ENCODE measurements around the gene NMBR. TPM values are rescaled to one million over a fixed set of nuclear protein-coding genes. Genes with fewer than 3 reads are reported as not detected.
"Not testable (repeated sequence)": the region's sequence is repeated elsewhere in the genome, so short reads cannot be mapped to it uniquely, and the experiment has no call there.

The NMBR gene
- total and polyA plus RNA-seq, 2 donors from 2014 or later = not detected

- no peaks in the 10 kb centered on the region for H3K4me1 ChIP-seq (ENCODE audit: control insufficient read depth in 2 of 3, insufficient read depth in 2 of 3, low read depth in 1 of 3, low read length in 3 of 3)
These were observed 45.4 kb upstream of the NMBR start for GRCh38 chr6:142192343-142192742.

DNA sequence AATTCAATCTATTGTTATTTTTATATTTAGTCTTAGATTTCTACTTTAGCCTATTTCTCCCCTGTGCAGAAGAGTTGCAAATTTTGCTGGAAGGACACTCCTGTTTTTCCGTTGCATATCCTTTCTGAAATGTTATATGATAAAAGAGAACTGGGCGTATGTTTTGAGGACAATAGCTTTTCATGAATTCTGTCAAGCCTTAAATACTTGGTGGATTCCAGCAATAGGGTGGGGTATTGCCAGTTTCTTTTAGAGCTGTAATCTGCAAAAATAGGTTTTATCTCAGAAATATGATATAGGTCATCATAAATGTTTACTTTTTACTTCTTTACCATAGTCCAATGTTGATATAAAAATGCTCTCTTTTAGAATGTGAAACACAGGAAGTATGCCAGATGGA lies 42.1 kb upstream of the NMBR start:
- no peaks in the 10 kb centered on the region for H3K4me1 ChIP-seq (ENCODE audit: control insufficient read depth in 2 of 3, insufficient read depth in 2 of 3, low read depth in 1 of 3, low read length in 3 of 3)
- FAIRE-seq = no peak

More at GRCh38 chr6:142192343-142192742, 45.4 kb upstream of the NMBR start:
- TF ChIP-seq, protein P1, sequence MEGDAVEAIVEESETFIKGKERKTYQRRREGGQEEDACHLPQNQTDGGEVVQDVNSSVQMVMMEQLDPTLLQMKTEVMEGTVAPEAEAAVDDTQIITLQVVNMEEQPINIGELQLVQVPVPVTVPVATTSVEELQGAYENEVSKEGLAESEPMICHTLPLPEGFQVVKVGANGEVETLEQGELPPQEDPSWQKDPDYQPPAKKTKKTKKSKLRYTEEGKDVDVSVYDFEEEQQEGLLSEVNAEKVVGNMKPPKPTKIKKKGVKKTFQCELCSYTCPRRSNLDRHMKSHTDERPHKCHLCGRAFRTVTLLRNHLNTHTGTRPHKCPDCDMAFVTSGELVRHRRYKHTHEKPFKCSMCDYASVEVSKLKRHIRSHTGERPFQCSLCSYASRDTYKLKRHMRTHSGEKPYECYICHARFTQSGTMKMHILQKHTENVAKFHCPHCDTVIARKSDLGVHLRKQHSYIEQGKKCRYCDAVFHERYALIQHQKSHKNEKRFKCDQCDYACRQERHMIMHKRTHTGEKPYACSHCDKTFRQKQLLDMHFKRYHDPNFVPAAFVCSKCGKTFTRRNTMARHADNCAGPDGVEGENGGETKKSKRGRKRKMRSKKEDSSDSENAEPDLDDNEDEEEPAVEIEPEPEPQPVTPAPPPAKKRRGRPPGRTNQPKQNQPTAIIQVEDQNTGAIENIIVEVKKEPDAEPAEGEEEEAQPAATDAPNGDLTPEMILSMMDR (IDR thresholded peaks at IDR 0.05; ENCODE audit: borderline replicate concordance, extremely low read depth, insufficient read depth) = no peak
- DNase-seq (no peak), FAIRE-seq (no peak)
- intact Hi-C loops (cut with DNase I) = no loop called here
- H3K27ac ChIP-seq (ENCODE audit: low read depth in 2 of 2, low read length in 2 of 2) = no peak overlapping the region
- H3K36me3 ChIP-seq (ENCODE audit: control insufficient read depth in 2 of 3, insufficient read depth in 3 of 3, low read length in 3 of 3) = no peaks in the 10 kb centered on the region
- H3K9me3 ChIP-seq (ENCODE audit: control insufficient read depth in 2 of 3, insufficient read depth in 1 of 3, low read length in 3 of 3) = no peaks in the 10 kb centered on the region
- H3K27me3 ChIP-seq (ENCODE audit: control insufficient read depth, insufficient read depth, low read length) = no peaks in the 10 kb centered on the region
- no peak overlapping the region for H3K9ac ChIP-seq (ENCODE audit: low read length in 3 of 3)
- no peak overlapping the region for H3K4me3 ChIP-seq (ENCODE audit: low read length in 3 of 3)

GRCh38 chr6:142188341-142188740 lies 41.4 kb upstream of the NMBR start:
- FAIRE-seq; H3K27ac ChIP-seq (ENCODE audit: low read depth in 2 of 2, low read length in 2 of 2); H3K9me3 ChIP-seq (ENCODE audit: control insufficient read depth in 2 of 3, insufficient read depth in 1 of 3, low read length in 3 of 3); H3K27me3 ChIP-seq (ENCODE audit: control insufficient read depth, insufficient read depth, low read length); intact Hi-C loops (cut with DNase I); H3K36me3 ChIP-seq (ENCODE audit: control insufficient read depth in 2 of 3, insufficient read depth in 3 of 3, low read length in 3 of 3); H3K4me3 ChIP-seq (ENCODE audit: low read length in 3 of 3); DNase-seq; H3K4me1 ChIP-seq (ENCODE audit: control insufficient read depth in 2 of 3, insufficient read depth in 2 of 3, low read depth in 1 of 3, low read length in 3 of 3); H3K9ac ChIP-seq (ENCODE audit: low read length in 3 of 3): not testable (repeated sequence)

More for the DNA sequence above, 42.1 kb upstream of the NMBR start:
- no peak overlapping the region for H3K27ac ChIP-seq (ENCODE audit: low read depth in 2 of 2, low read length in 2 of 2)
- no peak for DNase-seq
- no peaks in the 10 kb centered on the region for H3K27me3 ChIP-seq (ENCODE audit: control insufficient read depth, insufficient read depth, low read length)
- no peak overlapping the region for H3K4me3 ChIP-seq (ENCODE audit: low read length in 3 of 3)
- H3K36me3 ChIP-seq (ENCODE audit: control insufficient read depth in 2 of 3, insufficient read depth in 3 of 3, low read length in 3 of 3) = no peaks in the 10 kb centered on the region
- intact Hi-C loops (cut with DNase I) = no loop called here
- H3K9me3 ChIP-seq (ENCODE audit: control insufficient read depth in 2 of 3, insufficient read depth in 1 of 3, low read length in 3 of 3) = no peaks in the 10 kb centered on the region
- no peak overlapping the region for H3K9ac ChIP-seq (ENCODE audit: low read length in 3 of 3)
- TF ChIP-seq, protein P1 (IDR thresholded peaks at IDR 0.05; ENCODE audit: borderline replicate concordance, extremely low read depth, insufficient read depth) = no peak

DNA sequence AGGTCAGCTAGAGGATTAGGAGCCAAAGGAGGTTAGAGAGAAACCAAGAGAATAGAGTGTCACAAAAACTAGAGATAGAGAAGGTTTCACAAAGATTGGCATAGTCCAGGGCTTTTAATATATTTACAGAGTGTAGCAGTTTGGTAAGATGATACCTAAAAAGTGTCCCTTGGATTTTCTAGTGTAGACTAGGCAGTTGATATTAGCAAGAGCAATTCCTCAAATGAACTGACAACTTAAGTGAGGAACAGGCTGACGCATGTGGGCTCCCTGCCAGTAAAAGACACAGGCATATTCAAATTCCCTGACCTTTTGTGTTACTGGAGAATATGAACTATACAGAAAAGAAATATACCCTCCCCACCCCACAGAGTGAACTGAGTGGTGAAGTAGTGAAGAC lies 40.3 kb upstream of the NMBR start:
- Histone ChIP-seq H3K4me1 (ENCODE audit: control insufficient read depth in 2 of 3, insufficient read depth in 2 of 3, low read depth in 1 of 3, low read length in 3 of 3) (no peaks in the 10 kb centered on the region), H3K27me3 (ENCODE audit: control insufficient read depth, insufficient read depth, low read length) (no peaks in the 10 kb centered on the region), H3K9me3 (ENCODE audit: control insufficient read depth in 2 of 3, insufficient read depth in 1 of 3, low read length in 3 of 3) (no peaks in the 10 kb centered on the region), H3K36me3 (ENCODE audit: control insufficient read depth in 2 of 3, insufficient read depth in 3 of 3, low read length in 3 of 3) (no peaks in the 10 kb centered on the region), H3K9ac (ENCODE audit: low read length in 3 of 3) (no peak overlapping the region), H3K27ac (ENCODE audit: low read depth in 2 of 2, low read length in 2 of 2) (no peak overlapping the region), H3K4me3 (ENCODE audit: low read length in 3 of 3) (no peak overlapping the region)
- FAIRE-seq (no peak), DNase-seq (peak in 2 of 5 donors; percentile 15 to 20)
- TF ChIP-seq, protein P1 (IDR thresholded peaks at IDR 0.05; ENCODE audit: borderline replicate concordance, extremely low read depth, insufficient read depth) = no peak
- intact Hi-C loops (cut with DNase I) = no loop called here
